GM19463 (cell line): ENCODE data around the gene SORCS2.

ENCODE experiments used
- ATAC-seq: cut with Tn5 transposase; IDR thresholded peaks from one replicate; pipeline ENCODE4 v1.9.1; 2021; ENCODE audit warnings: mild to moderate bottlenecking, moderate library complexity; ENCODE audit not compliant: unreplicated experiment

SORCS2 gene

DNA sequence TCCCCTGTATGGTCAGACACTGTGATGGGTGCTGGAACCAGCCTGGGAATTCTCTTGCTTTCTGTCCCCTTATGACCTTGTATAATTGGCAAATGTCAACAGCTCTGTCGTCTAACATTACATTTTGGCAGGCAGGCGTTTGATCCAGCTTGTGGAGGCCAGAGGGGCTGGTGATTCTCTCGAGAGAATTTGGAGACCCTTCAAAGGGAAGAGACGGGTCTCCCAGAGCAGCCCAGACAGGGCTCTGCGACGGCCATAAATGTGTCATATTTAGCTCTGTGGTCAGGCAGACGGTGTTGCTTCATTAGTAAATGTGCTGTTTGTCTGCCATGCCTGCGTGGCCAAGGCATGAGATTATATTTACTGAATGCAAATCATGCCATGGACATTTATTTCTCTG is 68.7 kb downstream of the SORCS2 start:
- ATAC-seq, result no peak

DNA sequence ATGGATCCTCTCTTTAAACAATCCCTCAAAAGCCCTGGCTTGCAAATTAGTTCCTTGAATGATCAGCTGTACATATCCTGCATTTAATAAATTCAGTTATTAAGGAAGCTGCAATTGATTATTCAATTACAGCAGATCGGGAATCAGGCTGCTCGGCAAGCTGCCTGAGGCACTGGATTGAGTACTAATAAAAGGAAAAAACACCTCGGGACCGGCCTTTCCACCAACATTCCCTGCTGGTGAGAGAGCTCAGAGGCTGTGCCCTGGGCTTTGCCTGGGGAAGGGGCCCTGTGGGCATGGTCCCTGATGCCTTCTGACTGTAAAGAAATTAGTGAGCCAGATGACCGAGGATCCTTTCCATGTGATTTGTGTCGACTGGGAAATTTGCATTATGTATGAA is 69.2 kb downstream of the SORCS2 start:
- ATAC-seq, result no peak

DNA sequence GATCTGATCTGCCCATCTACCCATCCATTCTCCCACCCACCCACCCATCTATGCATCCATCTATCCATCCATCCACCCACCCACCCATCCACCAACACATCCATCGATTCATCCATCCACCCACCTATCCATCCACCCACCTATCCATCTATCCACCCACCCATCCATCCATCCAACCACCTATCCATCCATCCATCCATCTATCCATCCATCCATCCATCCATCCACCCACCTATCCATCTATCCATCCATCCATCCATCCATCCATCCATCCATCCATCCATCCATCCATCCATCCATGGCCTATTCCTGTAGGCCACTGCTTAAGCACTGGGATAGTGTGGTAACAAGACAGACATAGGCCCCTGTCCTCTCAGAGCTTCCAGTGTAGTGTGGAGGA is 69.8 kb downstream of the SORCS2 start:
- no peak for ATAC-seq

DNA sequence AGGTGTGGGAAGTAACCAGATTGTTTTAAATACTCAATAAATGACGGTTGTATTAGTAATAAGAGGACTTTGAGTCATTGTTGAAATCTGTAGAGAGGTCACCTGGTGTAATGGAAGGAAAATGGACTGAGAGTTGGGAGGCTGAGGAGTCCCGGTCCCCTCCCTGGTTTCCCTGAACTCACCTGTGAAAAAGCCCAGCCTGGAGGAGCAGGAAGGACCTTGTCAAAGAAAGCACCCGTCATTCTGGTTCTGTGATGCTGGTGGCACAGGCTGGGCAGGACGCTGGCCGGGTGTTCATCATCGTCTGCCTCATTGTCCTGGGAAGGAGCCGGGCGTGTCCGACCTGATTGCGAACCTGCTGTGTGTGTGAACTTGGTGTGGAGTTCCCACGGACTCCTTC is 70.8 kb downstream of the SORCS2 start:
- ATAC-seq, result no peak

DNA sequence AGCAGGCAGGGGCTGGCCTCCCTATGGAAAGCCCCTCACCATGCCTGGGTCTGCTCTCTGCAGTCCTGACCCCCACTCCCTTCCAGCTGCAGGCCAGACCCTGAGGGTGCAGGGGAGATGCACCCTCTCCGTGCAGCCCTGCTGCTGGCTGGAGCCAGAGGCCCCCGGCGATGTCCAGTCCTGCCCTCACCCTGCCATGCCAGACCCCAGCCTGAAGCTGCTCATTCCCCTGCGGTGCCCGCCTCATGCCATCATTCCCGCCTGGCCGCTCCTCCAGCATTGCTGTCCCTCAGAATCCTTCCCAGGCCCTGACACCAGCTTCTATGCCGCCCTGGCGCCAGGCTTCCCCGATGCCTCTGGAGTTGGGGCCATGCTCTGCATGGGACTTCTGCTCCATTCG is 72.4 kb downstream of the SORCS2 start:
- no peak for ATAC-seq

DNA sequence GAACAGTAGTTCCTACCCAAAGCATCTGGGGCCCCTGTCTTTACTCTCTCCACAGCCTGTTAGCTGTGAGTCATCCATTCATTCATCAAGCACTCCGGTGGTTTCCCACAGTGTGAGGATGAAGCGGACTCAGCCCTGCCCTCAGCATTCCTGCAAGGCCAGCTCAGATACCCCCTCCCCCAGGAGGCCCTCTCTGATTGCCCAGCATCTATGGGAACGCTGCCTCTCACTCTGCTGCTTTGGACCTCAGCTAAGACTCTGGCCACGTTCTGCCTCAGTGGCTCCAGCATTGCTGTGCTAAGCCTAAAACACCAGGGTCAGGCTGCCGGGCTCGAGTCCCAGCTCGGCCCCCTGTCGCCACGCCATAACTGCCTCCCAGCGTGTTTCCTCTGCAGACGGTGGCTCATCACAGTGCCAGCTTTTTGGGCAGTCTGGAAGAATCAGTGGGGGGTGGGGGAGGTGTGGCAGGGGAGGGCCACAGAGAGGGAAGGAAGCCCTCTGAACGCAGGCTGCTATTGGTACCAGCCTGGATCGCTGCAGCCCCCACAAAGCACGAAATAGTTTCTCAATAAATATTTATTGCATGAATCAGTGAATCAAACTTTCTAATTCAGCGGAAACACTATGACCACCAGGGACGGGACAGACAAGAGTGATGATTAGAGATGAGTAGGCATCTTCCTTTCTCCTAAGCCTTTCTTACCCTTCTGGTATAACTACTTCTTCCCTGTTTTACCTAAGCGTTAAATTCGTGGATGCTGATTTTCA is 74.4 kb downstream of the SORCS2 start:
- ATAC-seq, result no peak

DNA sequence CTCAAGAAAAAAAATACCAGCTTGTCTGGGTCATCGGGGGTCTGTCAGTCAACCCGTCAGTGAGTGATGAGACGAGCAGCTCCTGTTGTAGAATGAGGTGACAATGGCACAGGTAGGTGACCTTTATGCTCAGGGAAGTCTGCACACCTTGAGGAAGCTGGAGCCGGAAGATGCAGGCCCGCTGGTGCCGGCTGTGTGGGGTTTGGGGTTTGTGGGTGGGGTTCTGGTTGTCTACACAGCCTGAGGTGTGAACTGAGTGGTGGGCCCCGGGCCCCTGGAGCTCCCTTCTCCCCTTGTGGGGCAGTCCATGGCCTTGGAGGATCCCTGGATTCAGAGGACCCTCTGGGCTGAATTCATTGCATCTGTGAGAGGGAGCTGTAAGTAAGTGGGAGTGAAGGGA is 75.5 kb downstream of the SORCS2 start:
- ATAC-seq, result no peak

DNA sequence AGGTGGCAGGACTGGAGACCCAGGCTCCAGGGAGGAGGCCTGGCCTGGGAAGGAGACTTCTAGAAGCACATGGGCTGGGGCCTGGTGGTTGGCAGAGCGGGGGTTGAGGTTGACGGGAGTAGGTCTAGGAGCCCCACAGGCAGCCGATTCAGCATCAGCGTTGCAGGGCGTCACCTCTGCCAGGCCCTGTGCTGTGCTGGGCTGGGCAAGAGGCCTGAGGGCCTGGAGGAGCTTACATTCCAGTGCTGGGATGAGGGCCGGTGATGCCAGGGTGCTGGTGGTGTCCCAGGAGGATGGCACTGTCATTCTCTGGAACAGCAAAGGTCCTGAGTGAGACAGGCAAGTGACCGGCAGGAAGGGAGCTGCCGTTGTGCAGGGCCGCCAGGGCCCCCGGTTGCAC is 76.6 kb downstream of the SORCS2 start:
- no peak for ATAC-seq

DNA sequence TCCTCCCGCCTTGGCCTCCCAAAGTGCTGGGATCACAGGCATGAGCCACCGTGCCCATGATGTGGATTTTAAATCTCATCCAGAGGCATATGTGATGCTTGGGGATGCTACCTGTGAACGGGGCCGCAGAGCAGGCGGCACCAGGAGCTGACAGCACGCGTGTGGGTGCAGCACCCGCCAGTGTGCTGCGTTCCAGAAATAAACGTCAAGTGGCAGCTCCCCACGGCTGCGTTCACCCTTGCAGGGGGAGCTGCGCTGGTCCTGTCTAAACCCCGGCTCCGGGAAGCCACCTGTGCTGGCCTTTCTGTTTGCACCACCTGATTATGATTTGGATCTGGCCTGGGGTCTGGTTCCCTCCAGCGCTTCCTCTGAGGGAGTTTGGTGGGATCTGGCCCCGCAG is 77.8 kb downstream of the SORCS2 start:
- ATAC-seq, result no peak

DNA sequence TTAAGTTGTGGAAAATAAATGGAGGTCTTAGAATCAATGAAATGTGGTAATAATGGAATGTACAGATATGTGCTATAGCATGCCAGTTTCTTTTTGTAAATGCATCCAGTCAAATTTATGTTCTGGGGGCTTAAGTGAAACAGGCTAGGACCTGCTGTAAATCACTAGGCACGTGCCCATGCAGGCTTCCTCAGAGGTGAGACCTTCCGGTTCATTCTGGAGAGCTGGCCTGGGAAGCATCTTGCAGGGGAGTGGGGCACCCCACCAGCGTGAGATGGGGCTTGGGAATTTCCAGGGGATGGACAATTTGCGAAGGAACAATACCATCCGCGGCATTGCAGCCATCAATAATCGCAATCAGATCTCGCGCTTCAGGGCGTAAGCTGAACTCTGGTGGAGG is 80.1 kb downstream of the SORCS2 start:
- no peak for ATAC-seq

DNA sequence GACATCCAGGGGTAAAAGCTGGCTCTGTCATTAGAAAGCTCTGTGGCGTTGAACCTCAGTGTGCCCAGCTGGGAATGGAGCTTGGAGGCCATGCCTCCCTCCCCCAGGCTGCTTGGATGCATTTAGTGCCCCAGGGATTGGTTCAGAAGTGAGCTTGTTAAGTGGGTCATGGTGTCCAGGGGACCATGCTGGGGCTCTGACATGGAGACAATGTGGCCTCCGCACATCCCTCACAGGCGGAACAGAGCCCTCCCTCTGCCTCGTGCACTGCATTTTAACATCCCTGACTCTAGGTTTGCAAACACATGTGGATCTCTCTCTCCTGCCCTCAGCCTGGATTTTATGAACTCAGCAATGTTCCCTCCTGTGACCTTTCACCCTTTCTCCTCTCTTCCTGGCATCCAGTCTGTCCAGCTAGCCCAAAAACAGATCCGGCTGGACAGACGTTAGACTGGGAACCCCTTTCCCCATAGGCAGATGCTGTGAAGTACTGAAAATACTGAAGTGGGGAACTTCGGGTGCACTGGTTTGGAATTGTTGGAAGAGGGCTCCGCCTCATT is 81.5 kb downstream of the SORCS2 start:
- ATAC-seq, result no peak

DNA sequence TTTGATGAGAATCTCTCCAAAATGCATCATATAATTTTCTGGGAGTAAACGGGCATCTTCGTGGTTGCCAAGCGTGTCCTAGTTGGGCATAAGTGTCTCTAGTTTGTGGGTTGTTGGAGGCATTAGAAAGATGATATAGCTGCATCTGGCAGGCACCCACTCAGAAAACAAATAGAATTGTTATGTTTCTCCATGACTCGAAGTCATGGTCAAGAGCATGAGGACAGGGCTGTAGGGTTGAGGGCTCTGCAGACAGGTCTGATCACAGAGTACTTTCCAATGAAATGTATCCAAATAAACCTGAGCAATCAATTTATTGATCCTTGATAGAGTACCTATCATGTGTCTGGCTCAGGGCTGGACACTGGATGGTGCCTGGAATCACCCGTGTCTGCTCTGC is 82.7 kb downstream of the SORCS2 start:
- no peak for ATAC-seq

DNA sequence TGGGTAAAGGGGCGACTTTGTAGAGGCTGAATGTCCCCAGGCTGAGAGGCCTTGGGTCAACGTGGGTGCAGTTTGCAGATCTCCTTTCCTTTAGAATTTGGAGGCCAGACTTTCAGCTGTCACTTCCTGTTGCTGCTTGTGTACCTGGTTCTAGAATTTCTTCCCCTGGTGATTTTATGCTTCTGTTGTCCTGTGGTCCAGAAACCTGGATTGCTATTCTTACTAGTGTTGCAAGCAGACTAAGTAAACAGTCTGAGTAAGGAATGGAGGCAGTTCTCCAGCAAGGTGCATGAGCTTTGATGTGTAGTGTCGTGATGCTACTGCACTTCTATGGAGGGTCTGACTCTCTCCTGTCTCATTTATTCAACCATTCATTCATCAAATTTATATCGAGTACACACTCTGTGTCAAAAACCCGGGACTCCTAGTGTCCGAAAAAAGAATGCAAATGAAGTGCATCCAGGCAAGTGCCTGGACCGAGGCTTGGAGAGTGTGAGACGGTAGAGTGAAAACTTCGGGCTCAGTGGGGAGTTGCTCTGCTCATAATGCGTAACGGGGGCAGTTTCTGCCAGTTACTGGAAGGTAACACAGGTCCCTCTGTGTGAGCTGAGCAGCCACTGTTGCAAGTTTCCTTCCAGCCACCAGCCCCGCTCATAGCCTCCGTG is 83.3 kb downstream of the SORCS2 start:
- no peak for ATAC-seq

DNA sequence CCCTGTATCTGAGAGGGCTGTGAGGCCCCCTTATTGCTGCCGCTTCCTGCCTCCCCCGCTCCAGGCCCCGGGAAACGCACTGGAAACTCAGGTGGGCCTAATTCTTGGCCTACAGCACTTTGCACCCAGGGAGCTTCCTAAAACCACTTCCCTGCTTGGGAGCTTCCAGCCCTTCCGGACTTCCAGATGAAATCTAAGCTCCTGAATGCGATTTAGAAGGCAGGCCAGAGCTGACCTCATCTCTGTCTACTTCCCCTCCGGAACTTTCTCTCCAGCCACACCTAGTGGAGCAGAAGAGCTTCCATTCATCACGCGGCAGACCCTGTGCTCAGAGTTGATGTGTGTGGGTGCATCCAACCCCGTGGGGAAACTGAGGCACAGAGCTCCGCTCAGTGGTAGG is 84.2 kb downstream of the SORCS2 start:
- no peak for ATAC-seq

DNA sequence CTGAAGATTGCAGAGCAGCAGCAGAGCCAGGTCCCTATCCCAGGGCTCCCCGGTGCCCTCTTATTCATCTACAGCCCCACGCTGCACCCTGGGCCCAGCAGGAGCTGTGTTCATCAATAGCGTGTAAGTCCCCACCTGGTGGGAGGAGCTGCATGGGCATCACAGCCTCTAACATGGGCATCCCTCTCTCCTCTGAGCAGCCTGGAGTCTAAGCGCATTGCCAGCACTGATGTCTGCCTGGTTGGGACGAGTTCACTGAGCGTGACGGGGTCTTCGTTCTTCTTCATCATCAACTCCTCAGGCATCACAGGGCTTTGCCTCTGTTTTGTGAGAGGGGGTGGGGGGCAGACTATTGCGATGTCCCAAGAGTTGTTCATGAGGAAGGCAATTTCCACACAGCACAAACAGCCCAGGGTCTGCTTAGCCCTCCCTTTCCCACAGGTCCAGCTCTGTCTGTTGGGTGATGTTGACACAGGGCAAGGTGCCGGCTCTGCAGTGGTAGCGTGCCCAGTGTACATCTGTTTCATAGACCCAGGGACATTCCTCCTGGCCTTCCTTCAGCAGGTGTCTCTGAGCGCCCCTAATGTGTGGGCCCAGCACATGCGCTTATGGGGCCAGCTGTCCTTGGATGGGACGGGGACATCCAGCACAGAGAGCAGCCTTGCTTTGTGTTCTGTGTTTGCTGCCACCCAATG is 85.9 kb downstream of the SORCS2 start:
- no peak for ATAC-seq

DNA sequence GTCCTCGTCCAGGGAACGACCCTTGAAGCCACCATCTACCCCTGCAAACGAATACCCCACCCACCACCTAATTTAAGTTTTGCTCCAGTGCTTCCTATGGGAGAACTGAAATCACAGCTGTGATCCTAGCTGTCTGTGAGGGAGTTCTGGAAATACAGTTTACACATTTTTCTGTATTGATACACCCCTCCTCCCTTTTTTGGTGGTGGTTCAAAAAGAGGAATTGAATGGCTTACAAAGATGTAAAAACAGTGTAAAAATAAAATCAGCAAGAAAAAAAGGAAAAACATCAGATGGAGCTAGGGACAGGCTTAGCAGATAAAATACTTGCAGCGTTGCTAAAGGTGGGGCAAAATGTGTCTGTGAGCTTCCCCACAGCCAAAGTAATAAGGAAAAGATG is 86.6 kb downstream of the SORCS2 start:
- ATAC-seq, result no peak

DNA sequence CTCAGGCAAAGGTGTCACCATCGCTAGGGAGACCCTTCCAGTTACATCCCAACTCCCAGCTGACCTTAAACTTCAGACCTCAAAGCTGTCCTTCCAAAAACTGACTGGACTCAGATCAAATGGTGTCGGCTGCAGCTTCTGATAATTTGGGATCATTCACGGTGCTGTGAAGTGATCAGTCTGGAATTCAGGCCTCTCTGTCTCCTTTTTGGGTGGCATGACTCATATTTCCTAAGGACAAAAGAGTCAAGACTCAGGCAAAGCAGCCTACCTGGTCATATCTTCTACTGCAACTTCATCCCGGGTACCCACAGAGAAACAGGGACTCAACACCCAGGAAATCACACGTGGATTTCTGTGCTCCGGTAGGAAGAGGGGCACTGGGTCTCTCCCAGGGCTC is 87.6 kb downstream of the SORCS2 start:
- no peak for ATAC-seq

DNA sequence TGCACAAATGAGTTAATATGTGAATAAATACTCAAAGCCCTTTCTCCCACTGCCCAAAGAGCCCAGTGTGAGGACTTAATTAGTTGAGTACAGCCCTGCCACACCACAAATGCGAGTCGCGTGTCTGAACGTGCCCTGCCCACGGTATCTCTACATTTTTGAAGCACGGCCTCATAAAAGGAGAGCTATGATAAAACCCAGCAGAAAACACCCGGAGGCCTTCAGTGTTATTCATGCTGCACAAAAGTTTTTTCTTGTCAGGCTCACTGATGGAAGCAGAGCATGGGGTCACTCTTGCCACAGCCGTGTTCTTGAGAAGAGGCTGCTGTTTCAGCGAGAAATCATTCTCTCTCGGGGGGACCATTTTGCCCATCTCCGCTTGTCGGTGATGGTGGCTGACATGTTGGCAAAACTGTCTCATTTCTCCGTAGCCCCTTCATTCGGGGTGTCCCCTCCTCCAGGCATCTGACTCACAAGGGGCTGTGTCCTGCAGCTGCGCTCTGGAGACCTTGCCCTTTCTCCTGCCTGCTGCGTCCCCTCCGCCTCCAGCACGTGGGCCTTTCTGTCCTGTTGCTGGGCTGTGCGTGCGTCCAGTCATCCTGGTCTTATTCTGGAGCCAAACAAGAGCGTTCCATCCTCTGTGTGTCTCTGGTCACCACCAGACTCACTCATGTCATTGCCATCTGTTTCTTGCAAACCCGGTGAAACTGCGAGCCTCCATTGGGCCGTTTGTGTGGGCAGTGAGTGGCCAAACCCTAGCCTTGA is 88.8 kb downstream of the SORCS2 start:
- no peak for ATAC-seq

DNA sequence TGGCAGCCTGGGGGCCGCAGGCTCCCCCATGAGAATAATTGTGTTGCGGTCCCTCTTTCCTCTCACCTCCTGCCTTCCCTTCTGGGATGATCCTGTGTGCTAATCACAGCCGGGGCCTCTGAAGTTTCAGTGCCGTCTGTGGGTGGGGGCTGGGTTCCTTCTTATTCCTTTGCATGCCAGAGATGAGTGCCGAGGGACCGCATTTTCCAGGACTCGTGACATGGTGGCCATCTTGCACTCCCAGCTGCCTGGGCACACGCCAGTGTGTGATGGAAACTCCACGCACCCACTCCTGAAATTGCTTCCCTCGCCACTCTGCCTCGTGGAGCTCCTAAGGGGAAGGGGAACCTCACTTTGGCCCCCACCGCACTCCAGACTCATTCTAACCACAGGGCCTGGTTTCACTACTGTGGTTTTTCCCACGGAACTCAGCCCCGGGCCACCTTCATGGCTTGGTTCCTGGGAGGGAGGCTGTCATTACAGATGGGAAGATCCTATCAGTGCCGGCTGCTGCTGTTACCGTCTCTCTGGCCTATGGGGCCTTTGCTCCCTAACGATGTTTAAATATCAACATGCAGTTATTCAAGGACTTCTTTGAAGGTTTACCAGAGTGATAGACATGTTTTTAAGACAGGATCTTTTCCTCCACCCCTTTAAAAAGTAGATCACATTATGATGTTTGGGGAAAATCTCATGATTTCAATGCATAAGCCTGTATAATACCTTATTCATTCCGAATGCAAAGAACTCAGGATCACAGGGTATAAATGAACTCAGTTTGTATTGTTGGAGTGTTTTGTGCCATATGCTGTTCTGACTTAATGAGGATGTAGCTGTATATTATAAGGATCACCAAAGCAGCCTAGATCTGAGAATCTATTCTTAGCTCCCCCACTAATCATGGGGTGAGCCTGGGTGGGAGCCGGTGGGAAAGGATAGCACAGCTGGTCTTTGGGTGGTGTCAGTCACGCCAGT is 89.6 kb downstream of the SORCS2 start:
- no peak for ATAC-seq
